Astrocyte of the spinal cord (primary cell): ENCODE data around the gene DPP6.

ENCODE experiments used
- DNase-seq: peaks from one replicate; pipeline ENCODE4 v3.0.0; 2011; ENCODE audit warnings: low read depth, low spot score
- H3K4me3 ChIP-seq: 2 replicates; pipeline ENCODE4 v1.5.1; 2011; ENCODE audit warnings: low read depth, mild to moderate bottlenecking, low read length, moderate library complexity
- CTCF ChIP-seq: IDR thresholded peaks from 2 replicates; pipeline ENCODE4 v1.5.1; 2012; ENCODE audit warnings: low read depth, mild to moderate bottlenecking, low read length, inconsistent platforms
- in situ Hi-C: cut with HindIII; loops from 2 replicates; pipeline ENCODE4 v1.10.0; 2017; ENCODE audit warnings: low sequenced_read_pairs

DPP6 gene

GRCh38 chr7:154375956-154376355 is 323.8 kb downstream of the DPP6 start:
- TF ChIP-seq CTCF, result no peak
- no peak for DNase-seq
- in situ Hi-C loops, result no loop called here
- H3K4me3 ChIP-seq, result no peak overlapping the region

- DNase-seq, result no peak
- TF ChIP-seq CTCF, result no peak
- in situ Hi-C loops, result no loop called here
- H3K4me3 ChIP-seq, result no peak overlapping the region
Measured at GRCh38 chr7:154380771-154381170, 328.6 kb downstream of the DPP6 start.

DNA sequence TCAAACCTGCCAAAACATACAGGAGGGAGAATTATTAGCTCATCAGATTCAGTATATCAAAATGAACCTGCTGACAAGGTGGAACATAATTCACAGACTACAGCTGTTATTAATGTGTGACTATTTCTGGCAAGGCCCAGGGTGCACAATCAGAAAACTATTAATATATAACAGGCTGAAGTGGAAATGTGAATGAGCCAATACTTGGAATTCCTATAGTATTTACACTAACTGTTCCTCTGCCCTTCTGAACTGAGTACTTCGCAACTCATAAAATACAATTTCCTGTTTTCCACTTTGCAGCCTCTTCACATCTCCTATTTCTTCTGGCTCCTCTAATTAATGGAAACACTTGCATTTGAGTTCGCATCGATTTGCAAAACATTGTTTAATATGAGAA is 330.8 kb downstream of the DPP6 start:
- H3K4me3 ChIP-seq, result no peak overlapping the region
- no peak for DNase-seq
- in situ Hi-C loops, result no loop called here
- no peak for TF ChIP-seq CTCF

GRCh38 chr7:154385214-154385613 is 333.0 kb downstream of the DPP6 start:
- no peak overlapping the region for H3K4me3 ChIP-seq
- in situ Hi-C loops, result no loop called here
- DNase-seq, result no peak
- no peak for TF ChIP-seq CTCF

DNA sequence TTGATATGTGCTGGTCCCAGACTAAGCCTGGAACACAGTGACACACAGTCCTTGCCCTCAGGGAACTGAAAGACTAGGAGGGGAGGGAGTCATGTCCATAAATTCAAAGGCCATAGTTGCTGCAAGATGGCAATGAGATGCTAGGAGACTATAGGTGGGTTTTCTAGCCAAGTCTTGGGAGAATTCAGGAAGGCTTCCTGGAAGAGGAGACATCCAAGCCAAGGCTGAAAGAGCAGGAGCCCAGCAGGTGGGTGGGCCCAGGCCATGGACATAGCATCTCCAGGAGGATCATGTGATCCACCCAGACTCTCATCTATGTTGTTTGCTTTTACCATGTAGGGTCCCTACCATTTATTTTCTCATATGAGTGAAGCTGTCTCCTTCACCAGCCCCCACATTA is 335.1 kb downstream of the DPP6 start:
- no peak overlapping the region for H3K4me3 ChIP-seq
- no peak for DNase-seq
- no peak for TF ChIP-seq CTCF
- in situ Hi-C loops, result no loop called here

- DNase-seq, result no peak
- in situ Hi-C loops, result no loop called here
- no peak overlapping the region for H3K4me3 ChIP-seq
- no peak for TF ChIP-seq CTCF
Measured at GRCh38 chr7:154388412-154388811, 336.2 kb downstream of the DPP6 start.

GRCh38 chr7:154388999-154389398 is 336.8 kb downstream of the DPP6 start:
- in situ Hi-C loops, result no loop called here
- TF ChIP-seq CTCF, result no peak
- no peak for DNase-seq
- no peak overlapping the region for H3K4me3 ChIP-seq
